IPS-NIHi7 (cell line): ENCODE measurements around the gene GATB.

Source experiments
- DNase-seq: peaks from one replicate; pipeline ENCODE4 v3.0.0; 2012; ENCODE audit warnings: mixed read lengths; ENCODE audit errors: extremely low spot score

GATB gene

GRCh38 chr4:151652841-151653547 lies 107.8 kb downstream of the GATB start:
- no peak for DNase-seq

- DNase-seq, result no peak
Measured at GRCh38 chr4:151651496-151651895, 109.3 kb downstream of the GATB start.

GRCh38 chr4:151649479-151649878 lies 111.3 kb downstream of the GATB start:
- DNase-seq, result no peak

- peak; percentile 46 for DNase-seq
Measured at GRCh38 chr4:151646322-151646721, 114.5 kb downstream of the GATB start.

- peak; percentile 73 for DNase-seq
Measured at GRCh38 chr4:151644622-151645021, 116.2 kb downstream of the GATB start.

- DNase-seq, result no peak
Measured at GRCh38 chr4:151643564-151643963, 117.2 kb downstream of the GATB start.

GRCh38 chr4:151641983-151642382 lies 118.8 kb downstream of the GATB start:
- DNase-seq, result no peak

GRCh38 chr4:151641167-151641566 lies 119.6 kb downstream of the GATB start:
- DNase-seq, result no peak

GRCh38 chr4:151640381-151640780 lies 120.4 kb downstream of the GATB start:
- no peak for DNase-seq

GRCh38 chr4:151638295-151638858 lies 122.4 kb downstream of the GATB start:
- DNase-seq, result no peak

- no peak for DNase-seq
Measured at GRCh38 chr4:151631349-151631748, 129.5 kb downstream of the GATB start.

- no peak for DNase-seq
Measured at GRCh38 chr4:151629097-151629783, 131.6 kb downstream of the GATB start.

- no peak for DNase-seq
Measured at GRCh38 chr4:151628001-151628608, 132.7 kb downstream of the GATB start.

- no peak for DNase-seq
Measured at GRCh38 chr4:151627491-151627890, 133.3 kb downstream of the GATB start.

GRCh38 chr4:151626751-151627150 lies 134.1 kb downstream of the GATB start:
- no peak for DNase-seq

GRCh38 chr4:151626228-151626627 lies 134.6 kb downstream of the GATB start:
- no peak for DNase-seq

- no peak for DNase-seq
Measured at GRCh38 chr4:151624626-151625565, 135.9 kb downstream of the GATB start.
